Activated naive CD8-positive, alpha-beta T cell treated with anti-CD3 and anti-CD28 coated beads, Interleukin-2, amount 50 U/mL, for 16 hours (primary cell): ENCODE data around the gene STX16.
"Not testable (repeated sequence)": the region's sequence is repeated elsewhere in the genome, so short reads cannot be mapped to it uniquely, and the experiment has no call there.

Experiments
- DNase-seq: peaks from one replicate; pipeline ENCODE4 v3.0.0-alpha.2; 2020; ENCODE audit warnings: low read depth, low spot score

The STX16 gene

GRCh38 chr20:58636396-58636982, 14.6 kb upstream of the STX16 start:
- DNase-seq = no peak

DNA sequence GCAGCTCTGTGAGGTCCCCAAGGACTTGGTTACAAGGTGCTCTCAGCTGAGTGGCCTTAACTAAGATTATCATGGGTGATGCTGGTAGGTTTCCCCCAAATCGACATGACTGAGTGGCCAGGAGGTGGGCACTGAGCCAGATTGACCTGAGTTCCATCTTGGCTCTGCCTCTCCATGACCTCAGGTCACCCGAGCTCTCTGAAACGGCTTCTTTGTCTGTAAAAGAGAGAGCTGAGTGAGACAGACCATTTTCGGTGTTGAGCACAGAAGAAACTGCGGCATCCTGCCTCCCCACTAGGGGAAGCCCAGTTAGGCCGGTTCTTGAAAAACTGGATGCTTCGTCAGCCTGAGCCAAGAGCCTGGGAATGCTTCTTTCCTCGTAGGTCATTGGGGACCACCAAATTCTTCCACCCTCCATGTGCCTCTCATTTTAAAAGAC, 14.1 kb upstream of the STX16 start:
- no peak for DNase-seq

DNA sequence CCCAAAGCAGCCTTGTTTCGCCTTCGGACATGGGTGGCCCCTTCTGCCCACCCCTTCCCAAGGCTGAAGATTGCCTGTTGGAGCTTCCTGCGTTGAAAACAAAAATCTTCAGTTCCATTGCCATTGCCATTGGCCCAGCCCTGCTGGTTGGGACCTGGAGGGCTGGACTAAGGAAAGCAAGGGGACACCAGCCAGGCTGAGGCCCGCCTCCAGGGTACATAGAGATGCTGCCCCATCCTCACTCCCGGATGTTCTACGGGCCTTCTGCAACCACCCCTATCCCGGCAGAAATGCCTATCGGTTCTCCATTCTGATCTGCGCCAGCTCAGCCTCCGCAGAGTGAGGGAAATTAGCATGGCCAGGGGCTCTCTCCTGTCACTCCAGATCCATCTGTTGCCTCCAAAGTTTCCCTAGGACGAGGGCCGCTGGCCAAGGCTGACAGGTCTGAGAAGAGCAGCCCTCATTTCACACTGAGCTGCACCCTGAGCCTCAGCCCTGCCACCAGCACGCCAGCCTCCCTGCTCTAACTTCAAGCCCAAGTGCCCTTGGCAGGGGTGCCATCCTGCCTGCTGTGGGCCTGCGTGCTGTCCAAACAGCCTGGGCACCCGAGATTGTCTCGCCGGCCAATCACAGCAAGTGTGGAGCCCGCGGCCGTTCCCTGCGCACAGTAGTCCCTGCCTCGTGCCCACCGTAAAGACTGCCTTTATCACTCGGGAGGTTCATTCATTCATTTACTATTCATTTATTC, 13.4 kb upstream of the STX16 start:
- no peak for DNase-seq

GRCh38 chr20:58638467-58639181, 12.5 kb upstream of the STX16 start:
- no peak for DNase-seq

DNA sequence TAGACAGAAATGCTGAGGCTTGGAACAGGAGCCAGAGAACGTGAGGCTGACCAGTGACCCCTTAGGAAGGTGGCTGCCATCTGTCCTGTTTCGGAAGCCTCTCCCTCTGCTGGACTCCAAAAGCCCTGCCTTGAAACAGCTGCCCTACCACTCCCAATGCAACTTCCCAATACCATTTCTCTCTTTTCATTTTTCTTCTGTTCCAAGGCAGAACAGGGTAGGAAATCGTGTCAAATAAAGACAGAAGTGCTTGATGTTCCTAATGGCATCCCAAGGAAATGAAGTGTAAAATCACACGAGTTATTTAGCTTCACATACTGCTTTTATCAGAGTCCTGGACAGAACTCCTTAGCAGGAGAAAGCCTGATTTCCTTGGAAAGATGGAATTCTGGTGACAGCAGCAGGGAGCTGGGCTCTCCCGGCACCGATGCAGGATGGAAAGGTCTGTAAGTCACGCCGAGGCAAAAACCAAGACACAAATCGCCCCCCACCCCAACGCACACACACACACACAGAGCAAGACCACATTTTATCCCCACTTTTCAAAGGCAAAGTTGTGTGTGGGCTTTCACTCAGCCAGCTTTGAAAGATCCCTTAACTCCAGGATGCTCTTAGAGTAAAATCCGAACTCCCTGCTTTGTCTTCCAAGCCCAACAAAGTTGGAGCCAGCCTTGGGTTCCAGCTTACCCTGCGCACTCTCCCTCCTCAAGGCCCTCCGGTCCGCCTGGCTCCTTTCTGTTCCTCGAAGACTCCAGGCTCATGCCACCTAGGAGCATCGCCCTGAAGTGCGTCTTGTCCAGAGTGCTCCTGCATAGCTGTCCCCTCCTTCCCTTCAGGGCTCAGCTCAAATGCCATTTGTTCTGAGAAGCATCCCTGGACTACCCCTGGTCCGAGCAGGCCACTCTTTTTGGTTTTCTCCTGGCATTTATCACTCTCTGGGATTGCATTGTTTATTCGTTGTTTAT, 11.6 kb upstream of the STX16 start:
- DNase-seq = no peak

GRCh38 chr20:58640446-58640845, 10.6 kb upstream of the STX16 start:
- no peak for DNase-seq

- DNase-seq = no peak
Measured at GRCh38 chr20:58642441-58642840, 8.6 kb upstream of the STX16 start.

GRCh38 chr20:58642896-58643295, 8.2 kb upstream of the STX16 start:
- not testable (repeated sequence) for DNase-seq

GRCh38 chr20:58645412-58645968, 5.6 kb upstream of the STX16 start:
- DNase-seq = no peak

GRCh38 chr20:58646257-58646656, 4.8 kb upstream of the STX16 start:
- DNase-seq = no peak

GRCh38 chr20:58646703-58647102, 4.4 kb upstream of the STX16 start:
- no peak for DNase-seq

DNA sequence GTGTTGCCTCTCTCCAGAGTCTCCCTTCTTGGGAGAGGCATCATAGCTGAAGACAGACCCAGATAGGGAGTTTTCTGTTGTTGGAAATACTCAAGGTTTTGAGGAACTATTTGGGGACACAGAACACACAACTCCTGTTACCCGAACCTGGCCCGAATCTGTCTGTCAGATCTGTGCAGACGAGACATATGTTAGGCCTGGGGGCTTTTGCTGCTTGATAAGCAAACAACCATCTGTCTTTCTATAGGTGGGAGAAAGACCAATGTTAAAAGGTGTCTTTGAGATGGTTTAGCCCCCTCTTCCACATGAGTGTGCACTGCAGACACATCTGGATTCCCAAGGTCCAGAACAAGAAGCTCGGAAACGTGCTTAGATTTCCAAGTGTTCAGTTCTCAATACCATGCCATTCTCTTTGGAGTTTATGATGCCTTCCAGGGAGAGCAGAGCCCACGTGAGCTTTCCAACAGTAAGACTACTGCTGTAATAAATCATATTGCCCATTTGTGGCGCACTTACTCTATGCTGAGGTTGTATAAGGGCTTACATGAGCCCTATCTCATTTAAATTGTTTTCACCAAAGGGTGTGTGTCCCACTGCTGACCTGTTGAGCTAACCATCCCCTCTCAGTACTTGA, 3.8 kb upstream of the STX16 start:
- DNase-seq = no peak

GRCh38 chr20:58647796-58648501, 3.1 kb upstream of the STX16 start:
- DNase-seq = no peak

DNA sequence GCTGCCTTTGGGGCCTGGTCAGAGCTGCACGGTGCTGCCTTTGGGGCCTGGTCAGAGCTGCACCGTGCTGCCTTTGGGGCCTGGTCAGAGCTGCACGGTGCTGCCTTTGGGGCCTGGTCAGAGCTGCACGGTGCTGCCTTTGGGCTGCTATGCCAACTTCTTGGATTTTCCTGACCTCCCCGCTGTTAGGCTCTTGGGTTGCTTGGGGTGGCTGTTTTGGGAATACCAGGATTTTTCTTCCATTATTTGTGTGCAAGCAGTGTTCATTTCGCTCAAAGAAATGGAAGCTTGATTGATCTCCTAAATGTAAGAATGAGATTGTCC, 2.6 kb upstream of the STX16 start:
- DNase-seq = not testable (repeated sequence)

GRCh38 chr20:58649288-58650180, 1.5 kb upstream of the STX16 start:
- DNase-seq = no peak

GRCh38 chr20:58650181-58650775, 805 bp upstream of the STX16 start:
- no peak for DNase-seq

DNA sequence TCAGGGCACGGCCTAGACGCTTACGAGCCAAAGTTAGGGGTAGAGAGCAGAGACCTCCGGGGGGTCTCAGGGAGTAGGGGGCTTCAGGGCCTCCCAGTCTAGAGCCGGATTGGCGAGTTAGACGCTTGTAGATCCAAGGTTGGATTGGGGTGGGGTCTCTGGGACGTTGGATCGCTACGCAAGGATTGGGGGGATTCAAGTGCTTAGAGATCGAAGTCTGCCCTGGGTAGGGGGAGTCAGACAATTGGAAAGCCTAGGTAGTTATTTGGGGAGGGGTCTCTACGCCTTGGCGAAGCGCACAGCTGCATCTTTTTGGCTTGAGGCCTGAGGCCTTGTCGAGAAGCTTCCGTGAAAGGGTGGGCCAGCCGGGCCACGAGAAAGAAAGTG, 469 bp downstream of the STX16 start:
- DNase-seq = no peak

DNA sequence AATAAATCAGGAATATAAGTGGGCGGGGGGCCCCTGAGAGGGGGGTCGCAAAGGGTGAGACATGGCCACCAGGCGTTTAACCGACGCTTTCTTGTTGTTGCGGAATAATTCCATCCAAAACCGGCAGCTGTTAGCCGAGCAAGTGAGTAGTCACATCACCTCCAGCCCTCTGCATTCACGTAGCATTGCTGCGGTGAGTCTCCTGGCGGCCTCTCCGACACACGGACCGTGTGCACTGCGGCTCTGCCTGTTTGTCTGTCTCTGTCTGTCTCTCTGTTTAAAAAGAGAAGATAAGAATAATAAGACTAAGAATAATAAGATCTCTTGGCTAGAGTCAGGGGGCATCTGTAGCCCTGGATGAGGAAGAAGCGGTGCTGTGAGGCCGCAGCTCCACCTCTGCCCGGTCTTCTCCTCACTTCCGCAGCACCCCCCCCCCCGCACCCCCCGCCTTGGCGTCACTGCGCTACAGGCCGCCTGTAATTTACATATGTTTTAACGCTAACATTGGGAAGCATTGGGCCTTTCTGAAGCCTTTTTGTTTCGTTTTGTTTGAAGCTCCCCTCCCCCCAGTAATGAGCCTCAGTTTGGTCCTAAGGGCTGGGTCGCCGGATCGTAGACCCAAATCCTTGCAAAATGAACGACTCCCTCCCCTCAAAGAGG, 993 bp downstream of the STX16 start:
- no peak for DNase-seq
